CD1c-positive myeloid dendritic cell (primary cell): ENCODE data around the gene IL1R1.
"Not testable (repeated sequence)": the region's sequence is repeated elsewhere in the genome, so short reads cannot be mapped to it uniquely, and the experiment has no call there.

Experiments used
- DNase-seq: peaks from one replicate; pipeline ENCODE4 v3.0.0-alpha.2; 2016; ENCODE audit errors: extremely low spot score

IL1R1 gene

GRCh38 chr2:102141970-102142828, at the start of gene IL1R1:
Gene IL1R1 (plus strand): TSS chr2:102142746. CDS start chr2:102157725, 14,979 bp downstream.
- peak; percentile 93 for DNase-seq

- DNase-seq, result no peak
These were observed 48.9 kb upstream of the IL1R1 start for GRCh38 chr2:102093662-102094061.

GRCh38 chr2:102094917-102095316, 47.6 kb upstream of the IL1R1 start:
- peak; percentile 25 for DNase-seq

DNA sequence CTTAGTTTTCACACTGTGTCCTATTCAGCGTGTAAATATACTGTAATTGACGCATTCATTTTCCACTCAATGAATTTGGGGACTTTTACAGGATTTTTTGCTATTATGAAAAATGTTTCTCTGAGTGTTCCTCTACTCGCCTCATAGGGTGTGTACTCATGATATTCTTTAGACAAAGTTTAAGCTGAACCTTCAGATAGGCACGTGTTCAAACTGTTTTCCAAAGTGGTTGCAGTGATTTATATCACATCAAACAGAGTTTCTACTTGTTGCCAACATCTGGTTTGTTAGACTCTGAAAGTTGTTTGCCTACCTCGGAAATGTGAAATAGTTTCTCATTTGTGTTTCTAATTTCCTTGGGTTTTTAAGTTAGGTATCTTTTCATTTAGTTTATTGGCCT, 46.4 kb upstream of the IL1R1 start:
- DNase-seq, result no peak

DNA sequence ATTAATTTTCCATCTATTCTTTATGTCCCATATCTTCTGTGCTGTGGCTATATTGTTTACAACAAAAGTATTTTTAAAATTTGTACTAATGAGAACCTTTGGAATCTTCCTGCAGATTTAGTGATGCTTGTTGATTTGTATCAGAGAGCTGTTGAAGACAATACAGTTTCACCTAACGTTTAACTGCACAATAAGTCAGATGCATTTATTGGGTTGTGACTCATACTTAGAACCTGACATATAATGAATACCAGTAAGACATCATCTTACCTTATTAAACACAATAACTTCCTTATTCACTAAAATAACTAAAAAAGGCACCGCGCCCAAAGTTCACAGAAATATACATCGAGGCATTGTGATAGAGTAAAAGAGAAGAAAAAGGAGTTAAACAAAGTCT, 43.8 kb upstream of the IL1R1 start:
- no peak for DNase-seq

DNA sequence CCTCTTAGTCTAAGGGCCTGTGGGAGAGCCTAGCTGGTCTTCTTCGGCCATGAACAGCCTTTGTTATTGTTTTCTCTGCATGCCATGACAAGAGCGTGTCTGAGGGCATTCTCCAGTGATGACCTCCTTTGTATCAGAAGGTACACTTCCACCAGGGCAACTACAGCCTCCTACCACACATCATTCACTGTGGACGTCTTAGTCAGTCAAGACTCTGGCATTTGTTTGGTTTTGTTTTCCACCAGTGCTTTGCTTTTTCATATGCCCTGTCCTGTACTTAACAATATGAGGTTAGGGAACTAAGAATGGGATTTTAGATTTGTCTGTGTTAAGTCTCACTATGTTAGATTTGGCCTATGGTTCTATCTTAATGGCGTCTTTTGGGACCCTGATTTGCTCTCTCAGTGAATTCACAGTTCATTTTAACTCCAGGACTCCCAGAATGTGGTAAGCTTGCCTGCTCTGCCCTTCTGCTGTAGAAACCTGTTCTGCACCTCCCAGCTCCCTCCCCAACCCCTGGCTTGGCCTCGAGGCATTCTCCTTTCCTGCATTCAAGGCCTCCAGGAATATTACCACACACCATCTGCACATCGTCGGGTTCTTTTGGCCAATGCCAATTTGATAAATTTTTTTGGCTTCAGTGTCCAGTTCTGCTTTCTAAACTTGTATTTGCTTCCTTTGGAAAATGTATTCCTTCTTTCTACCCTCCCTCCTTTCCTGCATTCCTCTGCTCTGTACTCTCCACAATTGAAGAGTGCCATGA, 42.8 kb upstream of the IL1R1 start:
- DNase-seq, result no peak

DNA sequence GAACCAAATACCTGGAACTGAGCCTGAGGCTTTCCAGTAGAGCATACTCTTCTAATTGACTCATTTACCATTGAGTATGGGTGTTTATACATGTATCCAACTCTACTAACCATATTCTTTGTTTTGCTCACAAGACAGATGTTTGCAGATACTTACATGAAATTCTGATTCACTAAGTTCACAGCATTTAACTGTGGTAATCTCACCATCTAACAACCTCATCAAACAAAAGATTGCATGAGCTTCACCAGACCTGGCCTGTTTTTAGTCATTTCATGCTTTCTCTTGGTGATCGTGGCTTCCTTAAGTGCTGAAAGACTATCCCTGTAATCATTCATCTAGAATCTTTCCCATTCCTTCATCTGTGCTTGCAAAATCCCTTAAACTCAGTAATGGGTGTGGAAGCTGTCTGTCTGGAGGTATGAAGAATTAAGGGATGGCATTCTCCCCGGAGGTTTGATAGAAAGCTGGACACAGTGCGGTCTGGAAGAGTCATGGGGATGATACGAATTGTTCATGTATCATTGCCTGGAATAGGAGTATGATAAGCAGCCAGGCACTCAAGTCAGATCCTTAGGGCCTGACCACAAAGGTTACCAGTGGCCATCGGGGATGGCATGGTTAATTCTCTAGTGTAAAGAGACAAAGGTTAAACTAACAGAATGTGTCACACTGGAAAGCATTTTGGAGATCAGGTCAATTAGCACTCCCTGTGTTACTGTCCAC, 42.0 kb upstream of the IL1R1 start:
- DNase-seq, result no peak

DNA sequence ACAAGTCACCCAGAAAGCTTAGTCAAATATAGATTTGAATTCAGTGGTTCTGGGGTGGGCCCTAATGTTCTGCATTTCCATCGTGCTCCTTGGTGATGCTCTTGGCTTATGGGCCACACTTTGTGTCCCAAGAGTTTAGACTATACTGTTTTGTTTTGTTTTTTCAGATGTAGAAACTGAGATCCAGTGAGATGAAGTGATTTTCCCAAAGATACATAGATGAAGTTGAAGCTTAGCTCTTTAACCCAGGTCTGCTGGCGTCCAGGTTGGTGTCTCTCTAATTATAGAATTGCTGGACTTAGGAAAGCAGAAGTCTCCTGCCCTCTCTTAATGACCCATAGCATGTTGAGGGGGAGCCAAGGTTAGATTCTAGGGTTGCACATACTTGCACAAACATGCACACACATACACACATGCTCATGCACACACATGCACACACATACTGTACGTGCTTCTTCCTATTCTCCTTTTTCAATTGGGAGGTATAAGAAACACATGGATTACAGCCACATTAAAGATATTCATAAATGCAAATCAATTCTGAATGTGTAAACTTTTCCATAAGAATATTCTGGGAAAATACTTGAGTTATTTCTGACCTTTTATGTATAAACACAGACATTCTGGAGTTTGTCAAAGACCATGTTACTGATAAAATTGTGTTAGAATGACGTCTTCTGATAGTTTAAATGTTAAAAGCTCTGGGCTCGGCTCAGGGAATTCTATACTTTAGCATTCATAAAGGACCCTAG, 41.3 kb upstream of the IL1R1 start:
- no peak for DNase-seq

DNA sequence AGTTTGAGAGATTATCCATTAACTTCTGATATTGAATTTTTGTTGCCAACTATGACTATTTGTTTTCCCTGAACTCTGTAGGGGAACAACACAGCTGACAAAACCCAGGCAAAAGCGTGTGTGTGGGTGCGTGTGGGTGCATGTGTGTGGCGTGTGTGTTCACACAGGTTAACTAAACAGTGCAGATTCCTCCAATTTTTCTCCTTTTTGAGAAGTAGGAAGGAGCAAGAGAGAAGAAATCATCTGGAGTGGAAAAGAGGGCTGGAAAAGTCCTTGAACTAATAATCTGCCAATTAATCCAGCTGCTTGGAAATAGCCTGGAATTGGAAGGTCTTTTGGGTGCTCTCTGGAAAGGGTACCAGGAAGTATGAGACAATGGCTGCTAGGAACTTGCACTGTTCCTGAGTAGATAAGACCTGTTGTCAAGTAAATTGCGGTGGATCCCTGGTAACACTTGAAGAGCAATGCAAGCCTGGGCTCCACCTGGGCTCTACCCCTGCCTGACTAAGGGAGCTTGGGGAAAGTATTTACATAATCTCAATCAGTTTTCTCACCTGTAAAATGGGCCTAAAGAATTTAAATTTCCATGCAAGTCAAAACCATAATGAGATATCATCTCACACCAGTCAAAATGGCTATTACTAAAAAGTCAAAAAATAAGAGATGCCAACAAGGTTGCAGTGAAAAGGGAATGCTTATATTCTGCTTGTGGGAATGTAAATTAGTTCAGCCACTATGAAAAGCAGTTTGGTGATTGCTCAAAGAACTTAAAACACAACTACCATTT, 40.5 kb upstream of the IL1R1 start:
- DNase-seq, result no peak

DNA sequence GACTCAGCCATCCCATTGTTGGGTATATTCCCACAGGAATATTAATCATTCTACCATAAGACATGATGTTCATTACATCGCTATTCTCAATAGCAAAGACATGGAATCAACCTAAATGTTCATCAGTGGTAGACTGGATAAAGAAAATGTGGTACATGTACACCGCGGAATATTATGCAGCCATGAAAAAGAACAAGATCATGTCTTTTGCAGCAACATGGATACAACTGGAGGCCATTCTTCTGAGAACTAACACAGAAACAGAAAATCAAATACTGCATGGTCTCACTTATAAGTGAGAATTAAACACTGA, 40.0 kb upstream of the IL1R1 start:
- not testable (repeated sequence) for DNase-seq

- no peak for DNase-seq
These were observed 39.3 kb upstream of the IL1R1 start for GRCh38 chr2:102103284-102103683.

DNA sequence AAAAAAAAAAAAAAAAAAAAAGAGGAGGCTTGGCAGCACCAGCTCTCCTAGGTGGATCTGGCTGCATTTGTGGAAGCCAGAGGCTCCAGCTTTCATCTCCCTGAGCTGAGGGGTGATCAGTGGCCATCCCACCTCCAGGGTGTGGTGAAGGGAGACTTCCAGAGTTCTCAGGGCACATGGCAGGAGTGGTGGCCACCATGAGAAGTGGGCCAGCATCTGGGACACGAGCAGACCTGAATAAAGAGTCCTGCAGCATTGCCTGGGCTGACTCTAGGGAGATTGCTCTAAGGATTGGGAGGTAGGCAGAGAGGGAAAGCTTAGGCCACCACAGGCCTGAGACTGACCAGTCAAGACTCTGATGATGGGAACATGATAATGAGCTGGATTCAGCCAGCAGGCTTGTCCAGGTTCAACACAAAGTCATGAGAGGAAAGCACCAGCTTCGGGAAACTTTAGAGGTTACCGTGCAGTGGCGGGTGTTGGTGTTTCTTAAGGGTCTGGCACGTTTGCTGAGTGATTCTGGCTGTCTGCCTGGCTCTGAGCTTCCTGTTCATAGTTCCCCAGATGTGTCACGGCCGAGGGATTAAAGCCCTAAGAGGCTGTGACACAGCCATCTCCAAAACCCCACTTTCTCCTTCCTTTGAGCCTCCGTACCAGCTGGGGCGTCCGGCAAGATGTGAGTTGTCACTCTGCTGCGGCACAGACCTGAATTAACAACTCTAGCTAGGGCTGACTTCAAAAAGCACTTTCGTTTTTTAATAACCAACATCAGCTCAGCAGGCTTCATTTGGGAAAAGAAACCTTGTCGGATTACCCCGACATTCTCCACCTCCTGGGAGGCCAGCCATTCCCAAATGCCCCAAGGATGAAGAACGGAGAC, 38.3 kb upstream of the IL1R1 start:
- DNase-seq, result peak; percentile 70

DNA sequence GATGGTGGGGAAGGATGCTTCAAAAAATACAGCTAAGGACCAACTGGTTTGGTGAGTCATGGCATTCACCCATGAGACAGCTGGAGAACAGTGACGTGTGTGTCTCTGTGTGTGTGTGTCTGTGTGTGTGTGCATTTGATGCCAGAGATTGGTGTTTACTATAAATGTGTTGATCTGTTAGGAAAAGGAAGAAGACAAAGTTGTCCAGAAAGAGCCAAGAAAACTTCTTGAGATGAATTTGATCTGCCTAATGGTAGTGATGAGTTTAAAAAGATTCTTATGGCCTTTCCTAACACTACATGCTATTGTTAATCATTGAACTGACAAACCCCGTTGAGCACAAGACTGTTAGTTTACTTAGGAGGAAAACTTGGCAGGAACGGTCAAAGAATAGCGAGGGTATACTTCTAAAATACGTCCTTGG, 36.4 kb upstream of the IL1R1 start:
- DNase-seq, result no peak

DNA sequence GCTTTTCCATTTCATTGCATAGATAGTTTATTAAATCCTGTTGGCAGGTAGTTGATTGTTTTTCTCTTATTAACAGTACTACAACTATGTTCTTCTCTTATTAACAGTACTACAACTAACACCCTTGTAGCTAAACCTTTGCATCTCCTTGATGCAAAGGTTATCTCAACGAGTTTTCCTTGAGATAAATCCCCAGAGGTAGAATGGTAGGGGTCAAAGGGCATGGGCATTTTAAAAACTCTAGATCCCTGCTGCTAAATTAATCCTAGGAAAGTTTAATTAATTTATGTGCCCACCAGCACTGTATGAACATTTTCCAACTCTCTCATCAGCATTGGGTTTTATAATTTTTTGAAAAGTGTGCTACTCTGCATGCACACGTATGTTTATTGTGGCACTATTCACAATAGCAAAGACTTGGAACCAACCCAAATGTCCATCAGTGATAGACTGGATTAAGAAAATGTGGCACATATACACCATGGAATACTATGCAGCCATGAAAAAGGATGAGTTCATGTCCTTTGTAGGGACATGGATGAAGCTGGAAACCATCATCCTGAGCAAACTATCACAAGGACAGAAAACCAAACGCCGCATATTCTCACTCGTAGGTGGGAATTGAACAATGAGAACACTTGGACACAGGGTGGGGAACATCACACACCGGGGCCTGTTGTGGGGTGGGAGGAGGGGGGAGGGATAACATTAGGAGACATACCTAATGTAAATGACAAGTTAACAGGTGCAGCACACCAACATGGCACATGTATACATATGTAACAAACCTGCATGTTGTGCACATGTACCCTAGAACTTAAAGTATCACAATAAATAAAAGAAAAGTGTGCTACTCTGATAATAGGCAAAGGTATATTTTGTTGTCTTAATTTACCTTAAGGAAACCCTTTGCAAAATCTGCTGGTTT, 35.5 kb upstream of the IL1R1 start:
- DNase-seq, result not testable (repeated sequence)

- no peak for DNase-seq
These were observed 34.8 kb upstream of the IL1R1 start for GRCh38 chr2:102107741-102108070.

GRCh38 chr2:102109016-102109415, 33.5 kb upstream of the IL1R1 start:
- no peak for DNase-seq

- peak; percentile 3 for DNase-seq
These were observed 32.4 kb upstream of the IL1R1 start for GRCh38 chr2:102110171-102110570.

DNA sequence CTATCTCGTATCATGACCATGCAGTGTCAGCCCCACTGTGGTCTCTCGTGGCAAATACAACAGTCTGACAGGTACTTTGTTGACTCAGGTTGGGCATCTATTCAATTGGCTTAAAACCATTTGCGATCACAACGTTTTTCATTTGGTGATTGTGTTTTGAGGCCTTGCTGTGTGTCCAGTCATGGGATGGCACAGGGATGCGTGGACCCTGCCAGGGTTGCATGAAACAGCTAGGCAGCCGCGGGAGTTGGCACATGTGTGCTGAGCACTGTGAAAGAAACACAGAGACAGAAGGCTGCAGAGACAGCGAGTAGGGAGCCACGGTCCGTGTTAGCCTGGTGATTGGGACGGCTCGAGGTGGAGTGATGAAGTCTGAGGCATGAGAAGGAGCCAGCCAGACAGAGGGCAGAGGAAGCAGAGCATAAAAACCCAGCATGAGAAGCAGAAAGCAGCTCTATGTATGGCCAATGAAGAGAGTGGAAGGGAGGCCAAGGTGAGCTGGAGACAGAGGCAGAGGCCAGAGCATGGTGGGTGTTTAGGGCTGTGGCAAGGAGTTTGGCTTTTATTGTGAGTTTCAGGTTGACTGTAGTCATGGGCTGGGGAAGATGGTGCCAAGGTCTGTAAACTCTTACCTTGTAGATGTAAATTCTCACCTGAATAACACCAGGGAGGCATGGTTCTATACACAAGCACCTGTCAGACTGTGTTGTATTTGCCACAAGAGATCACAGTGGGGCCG, 31.8 kb upstream of the IL1R1 start:
- DNase-seq, result no peak
